Neutrophil (primary cell): ENCODE results near the gene UBE4B.
"Not testable (repeated sequence)": the region's sequence is repeated elsewhere in the genome, so short reads cannot be mapped to it uniquely, and the experiment has no call there.

Experiments
- H3K27ac ChIP-seq: fragments of 200-600 bp; sonication (generic); 2 replicates; pipeline ENCODE4 v1.5.1; 2016; ENCODE audit warnings: mild to moderate bottlenecking, moderate library complexity
- H3K27me3 ChIP-seq: fragments of 200-600 bp; sonication (generic); 2 replicates; pipeline ENCODE4 v1.6.0; 2016; ENCODE audit warnings: mild to moderate bottlenecking
- H3K36me3 ChIP-seq: fragments of 200-600 bp; sonication (generic); 2 replicates; pipeline ENCODE4 v1.5.1; 2017
- H3K4me1 ChIP-seq, 2 experiments: fragments of 200-600 bp in 1 of 2; sonication (generic) in 1 of 2; 1 replicate in 1 of 2; 2 replicates in 1 of 2; pipeline versions ENCODE4 v1.5.1 to v1.6.1; 2013 to 2016; ENCODE audit warnings: low read depth in 1 of 2, low read length in 1 of 2, mild to moderate bottlenecking in 1 of 2, moderate library complexity in 1 of 2; ENCODE audit not compliant: control insufficient read depth in 1 of 2, insufficient read depth in 1 of 2
- H3K4me3 ChIP-seq, 2 experiments: fragments of 200-600 bp in 1 of 2; sonication (generic) in 1 of 2; 1 replicate in 1 of 2; 2 replicates in 1 of 2; pipeline ENCODE4 v1.5.1; 2013 to 2016; ENCODE audit warnings: low read depth in 1 of 2, low read length in 1 of 2, mild to moderate bottlenecking in 1 of 2, moderate library complexity in 1 of 2
- H3K9me3 ChIP-seq: fragments of 200-600 bp; sonication (generic); 2 replicates; pipeline ENCODE4 v1.5.1; 2016
- TF ChIP-seq, protein P1 (sequence below): fragments of 200-600 bp; sonication (generic); IDR thresholded peaks from 2 replicates; pipeline ENCODE4 v1.5.1; 2016; ENCODE audit warnings: antibody characterized with exemption

Gene UBE4B

DNA sequence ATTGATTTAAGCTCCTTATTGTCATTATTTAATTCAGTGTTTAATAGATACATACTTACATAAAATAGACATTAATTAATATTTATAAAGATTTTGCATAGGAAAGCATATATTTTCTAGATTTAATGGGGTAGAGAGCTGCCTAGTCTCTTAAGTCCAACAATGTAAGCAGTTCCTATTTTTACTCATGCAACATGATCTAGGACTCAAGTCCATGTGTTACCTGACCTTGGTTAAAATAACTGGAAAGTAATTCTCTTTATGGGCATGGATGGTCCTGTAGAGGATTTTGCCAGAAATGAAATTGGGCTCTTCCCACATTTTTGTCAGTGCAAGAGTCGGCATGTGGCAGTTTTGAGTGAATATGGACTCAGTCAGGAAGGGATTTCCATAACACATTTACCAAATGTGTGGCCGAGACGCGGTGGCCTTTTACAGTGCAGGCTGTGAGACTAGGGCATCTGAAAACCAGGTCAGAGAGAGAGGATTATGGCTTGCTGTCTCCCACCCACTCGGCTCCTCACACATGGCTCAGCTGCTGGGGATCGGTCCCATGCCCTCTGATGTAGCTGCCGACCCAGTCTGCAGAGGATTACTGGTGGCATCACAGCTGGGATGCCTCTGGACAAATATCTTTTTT lies 171.4 kb downstream of the UBE4B start:
- H3K4me1 ChIP-seq = peaks cover 17 to 24% of the 10 kb centered on the region in 2 experiments
- TF ChIP-seq, protein P1, sequence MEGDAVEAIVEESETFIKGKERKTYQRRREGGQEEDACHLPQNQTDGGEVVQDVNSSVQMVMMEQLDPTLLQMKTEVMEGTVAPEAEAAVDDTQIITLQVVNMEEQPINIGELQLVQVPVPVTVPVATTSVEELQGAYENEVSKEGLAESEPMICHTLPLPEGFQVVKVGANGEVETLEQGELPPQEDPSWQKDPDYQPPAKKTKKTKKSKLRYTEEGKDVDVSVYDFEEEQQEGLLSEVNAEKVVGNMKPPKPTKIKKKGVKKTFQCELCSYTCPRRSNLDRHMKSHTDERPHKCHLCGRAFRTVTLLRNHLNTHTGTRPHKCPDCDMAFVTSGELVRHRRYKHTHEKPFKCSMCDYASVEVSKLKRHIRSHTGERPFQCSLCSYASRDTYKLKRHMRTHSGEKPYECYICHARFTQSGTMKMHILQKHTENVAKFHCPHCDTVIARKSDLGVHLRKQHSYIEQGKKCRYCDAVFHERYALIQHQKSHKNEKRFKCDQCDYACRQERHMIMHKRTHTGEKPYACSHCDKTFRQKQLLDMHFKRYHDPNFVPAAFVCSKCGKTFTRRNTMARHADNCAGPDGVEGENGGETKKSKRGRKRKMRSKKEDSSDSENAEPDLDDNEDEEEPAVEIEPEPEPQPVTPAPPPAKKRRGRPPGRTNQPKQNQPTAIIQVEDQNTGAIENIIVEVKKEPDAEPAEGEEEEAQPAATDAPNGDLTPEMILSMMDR = no peak
- no peaks in the 10 kb centered on the region for H3K27me3 ChIP-seq
- no peaks in the 10 kb centered on the region for H3K9me3 ChIP-seq
- H3K4me3 ChIP-seq = no peak overlapping the region
- H3K36me3 ChIP-seq = no peaks in the 10 kb centered on the region
- H3K27ac ChIP-seq = no peak overlapping the region

DNA sequence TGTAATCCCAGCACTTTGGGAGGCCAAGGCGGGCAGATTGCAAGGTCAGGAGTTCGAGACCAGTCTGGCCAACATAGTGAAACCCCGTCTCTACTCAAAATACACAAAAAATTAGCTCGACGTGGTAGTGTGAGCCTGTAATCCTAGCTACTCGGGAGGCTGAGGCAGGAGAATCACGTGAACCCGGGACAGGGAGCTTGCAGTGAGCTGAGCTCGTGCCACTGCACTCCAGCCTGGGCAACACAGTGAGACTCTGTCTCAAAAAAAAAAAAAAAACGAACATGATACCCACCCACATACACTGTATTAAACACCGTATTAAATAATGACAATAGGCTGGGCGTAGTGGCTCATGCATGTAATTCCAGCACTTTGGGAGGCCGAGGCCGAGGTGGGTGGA lies 172.4 kb downstream of the UBE4B start:
- H3K4me1 ChIP-seq = peaks cover 25 to 32% of the 10 kb centered on the region in 2 experiments
- H3K4me3 ChIP-seq, H3K27ac ChIP-seq, H3K27me3 ChIP-seq, H3K9me3 ChIP-seq, H3K36me3 ChIP-seq: not testable (repeated sequence)

DNA sequence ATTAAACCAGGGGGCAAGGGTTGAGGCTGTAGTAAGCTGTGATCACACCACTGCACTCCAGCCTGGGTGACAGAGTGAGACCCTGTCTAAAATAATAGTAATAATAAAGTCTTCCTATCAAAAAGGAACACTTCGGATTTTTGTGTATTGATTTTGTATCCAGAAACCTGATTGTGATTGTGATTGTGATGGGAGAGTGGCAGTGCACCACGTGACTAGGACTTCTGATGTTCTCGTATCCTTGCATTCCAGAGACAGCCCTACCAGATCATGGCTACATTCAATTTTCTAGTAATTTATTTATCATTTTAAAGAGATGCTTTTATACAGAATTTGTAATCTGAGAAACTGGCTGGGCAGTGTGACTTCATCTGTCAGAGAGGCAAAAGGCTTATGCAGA lies 175.1 kb downstream of the UBE4B start:
- Histone ChIP-seq H3K27ac (peak overlapping the region; percentile 97), H3K9me3 (no peaks in the 10 kb centered on the region), H3K36me3 (no peaks in the 10 kb centered on the region), H3K4me3 (peak overlapping the region in 1 of 2 experiments; percentile 87), H3K4me1 (peaks cover 42 to 48% of the 10 kb centered on the region in 2 experiments), H3K27me3 (no peaks in the 10 kb centered on the region)
- TF ChIP-seq, protein P1 = no peak

DNA sequence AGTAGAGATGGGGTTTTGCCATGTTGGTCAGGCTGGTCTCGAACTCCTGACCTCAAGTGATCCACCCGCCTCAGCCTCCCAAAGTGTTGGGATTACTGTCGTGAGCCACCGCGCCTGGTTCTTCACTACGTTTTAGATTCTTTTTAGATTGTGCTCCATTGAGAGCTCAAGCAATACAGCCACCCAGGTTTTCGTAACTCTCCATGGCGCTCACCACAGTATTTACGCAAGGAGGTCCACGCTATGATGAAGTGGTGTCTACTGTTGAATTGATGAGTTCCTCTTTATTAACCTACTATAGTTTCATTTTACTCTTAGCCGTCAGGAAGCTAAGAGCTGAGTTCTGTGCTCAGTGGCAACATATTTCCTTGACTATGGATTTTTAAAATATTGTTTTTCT lies 175.8 kb downstream of the UBE4B start:
- peaks cover 49 to 54% of the 10 kb centered on the region in 2 experiments for H3K4me1 ChIP-seq
- no peaks in the 10 kb centered on the region for H3K9me3 ChIP-seq
- TF ChIP-seq, protein P1 = no peak
- peak overlapping the region; percentile 62 to 87 for H3K4me3 ChIP-seq
- H3K27ac ChIP-seq = peak overlapping the region; percentile 97
- H3K27me3 ChIP-seq = no peaks in the 10 kb centered on the region
- no peaks in the 10 kb centered on the region for H3K36me3 ChIP-seq

DNA sequence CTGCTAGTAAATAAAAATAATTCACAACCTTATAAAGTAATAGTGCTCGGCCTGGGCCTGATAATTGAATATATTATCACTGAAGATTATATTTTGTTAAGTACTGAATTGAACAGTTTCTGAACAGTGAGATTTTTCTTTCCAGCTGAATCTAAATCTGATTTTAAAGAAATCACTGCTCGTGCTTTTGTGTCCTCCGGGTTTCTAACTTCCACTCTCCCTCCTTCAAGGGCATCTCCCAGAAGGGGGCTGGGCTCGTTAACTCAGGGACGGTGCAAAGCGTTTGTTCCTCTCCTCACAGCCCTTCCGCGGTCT lies 176.8 kb downstream of the UBE4B start:
- no peaks in the 10 kb centered on the region for H3K36me3 ChIP-seq
- H3K27me3 ChIP-seq = no peaks in the 10 kb centered on the region
- H3K9me3 ChIP-seq = no peaks in the 10 kb centered on the region
- H3K4me3 ChIP-seq = peak overlapping the region; percentile 62 to 87
- H3K27ac ChIP-seq = peak overlapping the region; percentile 97
- peaks cover 51 to 54% of the 10 kb centered on the region in 2 experiments for H3K4me1 ChIP-seq
- TF ChIP-seq, protein P1 = no peak

DNA sequence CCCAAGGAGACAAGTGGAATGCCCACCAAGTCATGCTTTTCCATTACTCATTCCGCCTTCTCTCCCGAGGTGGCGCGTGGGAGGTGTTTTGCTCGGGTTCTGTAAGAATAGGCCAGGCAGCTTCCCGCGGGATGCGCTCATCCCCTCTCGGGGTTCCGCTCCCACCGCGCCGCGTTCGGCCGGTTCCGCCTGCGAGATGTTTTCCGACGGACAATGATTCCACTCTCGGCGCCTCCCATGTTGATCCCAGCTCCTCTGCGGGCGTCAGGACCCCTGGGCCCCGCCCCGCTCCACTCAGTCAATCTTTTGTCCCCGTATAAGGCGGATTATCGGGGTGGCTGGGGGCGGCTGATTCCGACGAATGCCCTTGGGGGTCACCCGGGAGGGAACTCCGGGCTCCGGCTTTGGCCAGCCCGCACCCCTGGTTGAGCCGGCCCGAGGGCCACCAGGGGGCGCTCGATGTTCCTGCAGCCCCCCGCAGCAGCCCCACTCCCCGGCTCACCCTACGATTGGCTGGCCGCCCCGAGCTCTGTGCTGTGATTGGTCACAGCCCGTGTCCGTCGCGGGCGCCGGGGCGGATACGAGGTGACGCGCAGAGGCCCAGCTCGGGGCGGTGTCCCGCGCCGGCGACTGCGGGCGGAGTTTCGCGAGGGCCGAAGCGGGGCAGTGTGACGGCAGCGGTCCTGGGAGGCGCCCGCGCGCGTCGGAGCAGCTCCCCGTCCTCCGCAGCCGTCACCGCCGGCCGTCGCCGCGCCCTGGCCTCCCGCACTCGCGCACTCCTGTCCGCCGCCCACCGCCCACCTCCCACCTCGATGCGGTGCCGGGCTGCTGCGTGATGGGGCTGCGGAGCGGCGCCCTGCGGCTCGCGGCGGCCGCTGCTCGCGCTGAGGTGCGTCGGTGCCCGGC lies 177.4 kb downstream of the UBE4B start, which contains the start of gene KIF1B:
Gene KIF1B (plus strand): TSS at position 666 of the 906 bp plus-strand sequence. CDS start 21,759 bp downstream, outside the sequence.
- Histone ChIP-seq H3K4me1 (peaks cover 51 to 55% of the 10 kb centered on the region in 2 experiments), H3K27ac (peak within 1 kb of the TSS; percentile 97), H3K36me3 (no peaks in the 10 kb centered on the region), H3K4me3 (peak within 1 kb of the TSS; percentile 62 to 87), H3K9me3 (no peaks in the 10 kb centered on the region), H3K27me3 (no peaks in the 10 kb centered on the region)
- TF ChIP-seq, protein P1 = peak; percentile 97
